Suppressor macrophage treated with lipopolysaccharide for 4 hours (primary cell): ENCODE results near the gene FBXO46.

ENCODE experiments used
- DNase-seq: peaks from one replicate; pipeline ENCODE4 v3.0.0-alpha.2; 2020

Gene FBXO46

GRCh38 chr19:45730368-45731288 is at the start of gene FBXO46:
TSS of gene FBXO46 (minus strand) at chr19:45730896. CDS start at chr19:45713495, 17,401 bp downstream.
- peak; percentile 98 for DNase-seq

- no peak for DNase-seq
Measured at GRCh38 chr19:45780146-45780447, 49.4 kb upstream of the FBXO46 start.

- DNase-seq, result peak; percentile 75
Measured at GRCh38 chr19:45779231-45780145, 48.8 kb upstream of the FBXO46 start.

- no peak for DNase-seq
Measured at GRCh38 chr19:45778010-45778661, 47.4 kb upstream of the FBXO46 start.

- no peak for DNase-seq
Measured at GRCh38 chr19:45777395-45777961, 46.8 kb upstream of the FBXO46 start.

GRCh38 chr19:45774765-45775164 is 44.1 kb upstream of the FBXO46 start:
- no peak for DNase-seq

GRCh38 chr19:45773384-45773783 is 42.7 kb upstream of the FBXO46 start:
- no peak for DNase-seq

GRCh38 chr19:45772912-45773311 is 42.2 kb upstream of the FBXO46 start:
- DNase-seq, result no peak

GRCh38 chr19:45772130-45772840 is 41.6 kb upstream of the FBXO46 start:
- DNase-seq, result no peak

GRCh38 chr19:45771311-45771933 is 40.7 kb upstream of the FBXO46 start:
- DNase-seq, result no peak

GRCh38 chr19:45770192-45771101 is 39.8 kb upstream of the FBXO46 start:
- peak; percentile 94 for DNase-seq

GRCh38 chr19:45769821-45770191 is 39.1 kb upstream of the FBXO46 start:
- peak; percentile 28 for DNase-seq

- peak; percentile 98 for DNase-seq
Measured at GRCh38 chr19:45768984-45769782, 38.5 kb upstream of the FBXO46 start, which contains the start of gene SIX5. TSS of gene SIX5 (minus strand) at chr19:45769252. CDS start at chr19:45768844, 408 bp downstream.

- peak; percentile 36 for DNase-seq
Measured at GRCh38 chr19:45768655-45768983, 37.9 kb upstream of the FBXO46 start.

GRCh38 chr19:45767881-45768654 is 37.4 kb upstream of the FBXO46 start:
- DNase-seq, result no peak

GRCh38 chr19:45767410-45767880 is 36.7 kb upstream of the FBXO46 start:
- DNase-seq, result no peak

- DNase-seq, result no peak
Measured at GRCh38 chr19:45766869-45767346, 36.2 kb upstream of the FBXO46 start.

GRCh38 chr19:45766296-45766868 is 35.7 kb upstream of the FBXO46 start:
- no peak for DNase-seq
